Measurements from ENCODE around the gene ZFPL1.

Gene ZFPL1

GRCh38 chr11:65135633-65136145 lies 51.7 kb downstream of the ZFPL1 start:
- TF ChIP-seq ZNF70 (CRISPR knock-in tag; IDR thresholded peaks at IDR 0.05) = no peak
- TF ChIP-seq PATZ1 (CRISPR knock-in tag; IDR thresholded peaks at IDR 0.05; ENCODE audit: borderline replicate concordance) = no peak
- TF ChIP-seq POU6F1 (CRISPR knock-in tag; IDR thresholded peaks at IDR 0.05; ENCODE audit: borderline replicate concordance, low read depth) = no peak
- no peak for TF ChIP-seq ESRRG (CRISPR knock-in tag; IDR thresholded peaks at IDR 0.05)
- no peak for TF ChIP-seq OSR1 (CRISPR knock-in tag; IDR thresholded peaks at IDR 0.05)
- no peak for TF ChIP-seq TCF4 (CRISPR knock-in tag; IDR thresholded peaks at IDR 0.05; ENCODE audit: borderline replicate concordance)
- TF ChIP-seq ZNF8 (CRISPR knock-in tag; IDR thresholded peaks at IDR 0.05) = no peak
- TF ChIP-seq ISL1 (CRISPR knock-in tag; IDR thresholded peaks at IDR 0.05) = no peak
- no peak for TF ChIP-seq TOX (CRISPR knock-in tag; IDR thresholded peaks at IDR 0.05; ENCODE audit: borderline replicate concordance)
- no peak for TF ChIP-seq SNAI2 (CRISPR knock-in tag; IDR thresholded peaks at IDR 0.05)
- TF ChIP-seq ZNF565 (CRISPR knock-in tag; conservative IDR thresholded peaks at IDR 0.05; ENCODE audit: low read depth) = no peak
- TF ChIP-seq CSDC2 (CRISPR knock-in tag; IDR thresholded peaks at IDR 0.05) = no peak
- TF ChIP-seq, protein P1, sequence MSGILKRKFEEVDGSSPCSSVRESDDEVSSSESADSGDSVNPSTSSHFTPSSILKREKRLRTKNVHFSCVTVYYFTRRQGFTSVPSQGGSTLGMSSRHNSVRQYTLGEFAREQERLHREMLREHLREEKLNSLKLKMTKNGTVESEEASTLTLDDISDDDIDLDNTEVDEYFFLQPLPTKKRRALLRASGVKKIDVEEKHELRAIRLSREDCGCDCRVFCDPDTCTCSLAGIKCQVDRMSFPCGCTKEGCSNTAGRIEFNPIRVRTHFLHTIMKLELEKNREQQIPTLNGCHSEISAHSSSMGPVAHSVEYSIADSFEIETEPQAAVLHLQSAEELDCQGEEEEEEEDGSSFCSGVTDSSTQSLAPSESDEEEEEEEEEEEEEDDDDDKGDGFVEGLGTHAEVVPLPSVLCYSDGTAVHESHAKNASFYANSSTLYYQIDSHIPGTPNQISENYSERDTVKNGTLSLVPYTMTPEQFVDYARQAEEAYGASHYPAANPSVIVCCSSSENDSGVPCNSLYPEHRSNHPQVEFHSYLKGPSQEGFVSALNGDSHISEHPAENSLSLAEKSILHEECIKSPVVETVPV (CRISPR knock-in tag; IDR thresholded peaks at IDR 0.05) = no peak
- no peak for TF ChIP-seq PPARA (CRISPR knock-in tag; IDR thresholded peaks at IDR 0.05; ENCODE audit: borderline replicate concordance)
- no peak for TF ChIP-seq BACH2 (CRISPR knock-in tag; IDR thresholded peaks at IDR 0.05; ENCODE audit: borderline replicate concordance)
- no peak for TF ChIP-seq RARB (CRISPR knock-in tag; IDR thresholded peaks at IDR 0.05)
- no peak for TF ChIP-seq ARNTL (CRISPR knock-in tag; IDR thresholded peaks at IDR 0.05; ENCODE audit: borderline replicate concordance, low read depth)
- no peak for TF ChIP-seq ZFP30 (CRISPR knock-in tag; IDR thresholded peaks at IDR 0.05)
- TF ChIP-seq GLIS3 (CRISPR knock-in tag; IDR thresholded peaks at IDR 0.05) = no peak
- no peak for ATAC-seq

GRCh38 chr11:65136515-65137096 lies 52.6 kb downstream of the ZFPL1 start:
- TF ChIP-seq RARB (CRISPR knock-in tag; IDR thresholded peaks at IDR 0.05) = no peak
- no peak for TF ChIP-seq ZFP30 (CRISPR knock-in tag; IDR thresholded peaks at IDR 0.05)
- no peak for TF ChIP-seq ZNF565 (CRISPR knock-in tag; conservative IDR thresholded peaks at IDR 0.05; ENCODE audit: low read depth)
- ATAC-seq = no peak
